ENCODE data around the gene B3GNT5. TPM values are rescaled to one million over a fixed set of nuclear protein-coding genes. Genes with fewer than 3 reads are reported as not detected.

Gene B3GNT5
- total RNA-seq, 2 donors from 2014 or later: 10.5 to 18.0 TPM

DNA sequence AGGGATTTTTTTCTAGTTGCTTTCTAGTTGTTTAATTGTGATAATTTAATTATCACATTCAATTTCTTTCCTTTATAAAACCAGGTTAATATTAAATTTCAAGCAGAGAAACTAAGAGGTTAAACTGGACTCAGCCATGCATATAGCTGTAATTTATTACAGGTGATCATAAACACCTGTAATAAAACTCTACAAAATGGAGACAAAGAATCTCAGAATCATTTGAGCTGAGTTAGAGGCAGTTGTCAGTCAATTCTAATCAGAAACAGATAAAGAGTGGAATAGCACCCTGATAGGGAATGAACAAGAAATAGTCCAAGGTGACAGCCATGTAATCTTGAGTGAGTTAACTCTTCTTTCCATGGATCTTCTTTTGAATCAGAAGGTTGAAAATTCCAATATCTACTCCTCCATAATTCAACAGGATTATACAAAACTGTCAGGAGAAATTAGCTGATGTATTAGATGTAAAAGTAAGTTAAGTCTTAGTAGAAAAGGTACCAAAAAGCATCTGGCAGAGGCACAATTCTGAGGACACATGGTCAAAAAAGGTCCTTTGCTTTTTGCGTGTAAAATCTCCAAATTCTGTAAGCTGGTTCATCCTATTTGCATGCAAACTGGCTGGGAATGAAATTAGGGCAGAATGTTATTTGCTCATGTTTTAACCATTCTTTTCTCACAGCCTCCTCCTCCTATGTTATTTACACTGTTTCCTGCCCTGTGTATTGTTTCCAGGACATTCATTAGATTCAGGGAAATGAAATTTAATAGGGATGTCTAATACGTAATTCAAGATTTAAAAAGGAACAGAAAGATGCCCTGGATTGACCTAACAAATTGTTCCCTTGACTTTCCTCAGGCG lies 39.4 kb upstream of the B3GNT5 start:
- H3K27me3 Mint-ChIP-seq (ENCODE audit: insufficient read depth): no peaks in the 10 kb centered on the region
- WGBS, 2 experiments (ENCODE audit: insufficient coverage in 1 of 2, insufficient read length in 1 of 2): 91 to 100% methylated on average over 2 to 3 of the region's 3 CpGs
- H3K36me3 ChIP-seq (ENCODE audit: control insufficient read depth, insufficient read depth, low read length): peaks cover 66% of the 10 kb centered on the region

GRCh38 chr3:183214277-183214612 lies 38.8 kb upstream of the B3GNT5 start:
- Mint-ChIP-seq H3K9me3 (peaks cover 8% of the 10 kb centered on the region), H3K27ac (no peak overlapping the region), H3K4me3 (no peak overlapping the region), H3K36me3 (ENCODE audit: low read depth) (peaks cover 81% of the 10 kb centered on the region), H3K4me1 (peaks cover 14% of the 10 kb centered on the region), H3K27me3 (ENCODE audit: insufficient read depth) (no peaks in the 10 kb centered on the region)
- Histone ChIP-seq H3K27ac (ENCODE audit: low read depth, low read length) (no peak overlapping the region), H3K9ac (ENCODE audit: extremely low read depth, low read length, poor library complexity, severe bottlenecking) (no peak overlapping the region), H3K9me3 (ENCODE audit: control insufficient read depth, low read length) (peaks cover 32% of the 10 kb centered on the region), H3K4me3 (ENCODE audit: low read length) (peak overlapping the region; percentile 26), H3K4me1 (ENCODE audit: control insufficient read depth, insufficient read depth, low read length) (peaks cover 14% of the 10 kb centered on the region), H3K36me3 (ENCODE audit: control insufficient read depth, insufficient read depth, low read length) (peaks cover 65% of the 10 kb centered on the region), H3K27me3 (ENCODE audit: control insufficient read depth, insufficient read depth, low read length, poor library complexity, severe bottlenecking) (no peaks in the 10 kb centered on the region)
- WGBS, 2 experiments (ENCODE audit: insufficient coverage in 1 of 2, insufficient read length in 1 of 2): 80 to 87% methylated on average over 1 to 2 of the region's 2 CpGs
- no peak for DNase-seq
- TF ChIP-seq CTCF (conservative IDR thresholded peaks at IDR 0.05): no peak

More for the DNA sequence above, 39.4 kb upstream of the B3GNT5 start:
- Histone ChIP-seq H3K4me1 (ENCODE audit: control insufficient read depth, insufficient read depth, low read length) (peaks cover 14% of the 10 kb centered on the region), H3K27ac (ENCODE audit: low read depth, low read length) (no peak overlapping the region), H3K9ac (ENCODE audit: extremely low read depth, low read length, poor library complexity, severe bottlenecking) (no peak overlapping the region), H3K27me3 (ENCODE audit: control insufficient read depth, insufficient read depth, low read length, poor library complexity, severe bottlenecking) (no peaks in the 10 kb centered on the region), H3K9me3 (ENCODE audit: control insufficient read depth, low read length) (peaks cover 38% of the 10 kb centered on the region), H3K4me3 (ENCODE audit: low read length) (peak overlapping the region; percentile 26)
- H3K4me3 Mint-ChIP-seq: no peak overlapping the region
- H3K27ac Mint-ChIP-seq: no peak overlapping the region
- H3K4me1 Mint-ChIP-seq: peaks cover 14% of the 10 kb centered on the region
- peaks cover 81% of the 10 kb centered on the region for H3K36me3 Mint-ChIP-seq (ENCODE audit: low read depth)
- DNase-seq: no peak
- H3K9me3 Mint-ChIP-seq: peaks cover 14% of the 10 kb centered on the region
- TF ChIP-seq CTCF (conservative IDR thresholded peaks at IDR 0.05): no peak

- Mint-ChIP-seq H3K4me1 (peaks cover 14% of the 10 kb centered on the region), H3K9me3 (no peaks in the 10 kb centered on the region), H3K27me3 (ENCODE audit: insufficient read depth) (no peaks in the 10 kb centered on the region), H3K27ac (no peak overlapping the region), H3K4me3 (no peak overlapping the region), H3K36me3 (ENCODE audit: low read depth) (peaks cover 69% of the 10 kb centered on the region)
- no peak for TF ChIP-seq CTCF (conservative IDR thresholded peaks at IDR 0.05)
- H3K27ac ChIP-seq (ENCODE audit: low read depth, low read length): no peak overlapping the region
- 93 to 100% methylated on average over 3 to 4 of the region's 4 CpGs for WGBS, 2 experiments (ENCODE audit: insufficient coverage in 1 of 2, insufficient read length in 1 of 2)
- no peak overlapping the region for H3K4me3 ChIP-seq (ENCODE audit: low read length)
- H3K9me3 ChIP-seq (ENCODE audit: control insufficient read depth, low read length): peaks cover 18% of the 10 kb centered on the region
- peaks cover 54% of the 10 kb centered on the region for H3K36me3 ChIP-seq (ENCODE audit: control insufficient read depth, insufficient read depth, low read length)
- no peaks in the 10 kb centered on the region for H3K27me3 ChIP-seq (ENCODE audit: control insufficient read depth, insufficient read depth, low read length, poor library complexity, severe bottlenecking)
- DNase-seq: no peak
- no peak overlapping the region for H3K9ac ChIP-seq (ENCODE audit: extremely low read depth, low read length, poor library complexity, severe bottlenecking)
- H3K4me1 ChIP-seq (ENCODE audit: control insufficient read depth, insufficient read depth, low read length): peaks cover 14% of the 10 kb centered on the region
Measured at GRCh38 chr3:183215591-183216202, 37.4 kb upstream of the B3GNT5 start.

All from endodermal cell (in vitro differentiated cells).